ENCODE data around the gene TPM4.

DNA sequence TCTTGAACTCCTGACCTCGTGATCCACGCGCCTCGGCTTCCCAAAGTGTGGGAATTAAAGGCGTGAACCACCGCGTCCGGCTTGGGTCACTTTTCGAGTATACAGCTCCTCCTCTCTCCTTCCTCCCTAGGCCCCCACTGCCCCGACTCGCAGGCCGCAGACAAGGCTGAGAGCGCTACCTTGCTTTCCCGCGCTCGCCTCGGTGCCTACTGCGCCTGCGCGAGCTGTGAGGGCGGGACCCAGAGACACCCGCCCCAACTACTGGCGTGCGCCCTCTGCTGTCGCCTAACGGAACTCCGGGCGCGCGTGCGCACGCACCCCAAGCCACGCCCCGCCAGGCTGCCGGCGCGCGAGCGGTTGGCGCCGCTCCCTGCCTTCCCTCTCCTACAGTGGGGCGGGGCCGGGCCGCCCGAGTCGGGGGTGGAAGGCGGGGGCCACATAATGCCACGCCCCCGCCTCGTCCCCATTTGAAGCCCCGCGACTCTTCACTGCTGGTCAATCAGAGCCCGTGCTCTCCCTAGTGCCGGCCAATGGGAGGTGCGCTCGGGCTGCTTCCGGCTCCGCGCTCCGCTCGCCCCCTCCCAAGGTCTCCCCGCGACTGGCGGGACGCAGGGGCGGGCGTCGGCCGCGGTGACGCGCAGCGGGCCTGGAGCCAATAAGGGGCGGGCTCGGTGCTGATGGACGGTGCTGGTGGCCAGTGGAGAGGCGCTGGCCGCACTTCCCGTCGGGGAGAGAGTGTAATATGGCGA lies 35.0 kb downstream of the TPM4 start, which contains the start of gene RAB8A:
- TF ChIP-seq, protein P1, sequence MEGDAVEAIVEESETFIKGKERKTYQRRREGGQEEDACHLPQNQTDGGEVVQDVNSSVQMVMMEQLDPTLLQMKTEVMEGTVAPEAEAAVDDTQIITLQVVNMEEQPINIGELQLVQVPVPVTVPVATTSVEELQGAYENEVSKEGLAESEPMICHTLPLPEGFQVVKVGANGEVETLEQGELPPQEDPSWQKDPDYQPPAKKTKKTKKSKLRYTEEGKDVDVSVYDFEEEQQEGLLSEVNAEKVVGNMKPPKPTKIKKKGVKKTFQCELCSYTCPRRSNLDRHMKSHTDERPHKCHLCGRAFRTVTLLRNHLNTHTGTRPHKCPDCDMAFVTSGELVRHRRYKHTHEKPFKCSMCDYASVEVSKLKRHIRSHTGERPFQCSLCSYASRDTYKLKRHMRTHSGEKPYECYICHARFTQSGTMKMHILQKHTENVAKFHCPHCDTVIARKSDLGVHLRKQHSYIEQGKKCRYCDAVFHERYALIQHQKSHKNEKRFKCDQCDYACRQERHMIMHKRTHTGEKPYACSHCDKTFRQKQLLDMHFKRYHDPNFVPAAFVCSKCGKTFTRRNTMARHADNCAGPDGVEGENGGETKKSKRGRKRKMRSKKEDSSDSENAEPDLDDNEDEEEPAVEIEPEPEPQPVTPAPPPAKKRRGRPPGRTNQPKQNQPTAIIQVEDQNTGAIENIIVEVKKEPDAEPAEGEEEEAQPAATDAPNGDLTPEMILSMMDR (IDR thresholded peaks at IDR 0.05) = peak; percentile 91
- no peak for TF ChIP-seq EZH2 (IDR thresholded peaks at IDR 0.05; ENCODE audit: borderline replicate concordance, insufficient read depth, low read depth, low read length, poor library complexity, severe bottlenecking)
